Fibroblast of skin of back (primary cell): ENCODE results near the gene FLYWCH1. TPM values are rescaled to one million over a fixed set of nuclear protein-coding genes. Genes with fewer than 3 reads are reported as not detected.
A peak's percentile ranks its signal among the peaks of the same experiment; 100 is the strongest.

ENCODE experiments used
- DNase-seq: peaks from one replicate; pipeline ENCODE4 v3.0.0-alpha.2; 2013
- polyA plus RNA-seq, 2 experiments: library from polyadenylated mRNA; unstranded; fragments of 120-200 nt; gene quantifications; one replicate each; pipeline ENCODE4 v1.2.1, GENCODE V29; 2013; ENCODE audit not compliant: insufficient read length in 2 of 2

FLYWCH1 gene
- polyA plus RNA-seq (2013, experiment 1 of 2; ENCODE audit: insufficient read length): 41.5 TPM
- 34.0 TPM for polyA plus RNA-seq (2013, experiment 2 of 2; ENCODE audit: insufficient read length)

- DNase-seq: peak; percentile 95
Measured at GRCh38 chr16:2911638-2912329, at the start of gene FLYWCH1. Gene FLYWCH1 (plus strand): TSS chr16:2911931. CDS start chr16:2929686, 17,755 bp downstream.

DNA sequence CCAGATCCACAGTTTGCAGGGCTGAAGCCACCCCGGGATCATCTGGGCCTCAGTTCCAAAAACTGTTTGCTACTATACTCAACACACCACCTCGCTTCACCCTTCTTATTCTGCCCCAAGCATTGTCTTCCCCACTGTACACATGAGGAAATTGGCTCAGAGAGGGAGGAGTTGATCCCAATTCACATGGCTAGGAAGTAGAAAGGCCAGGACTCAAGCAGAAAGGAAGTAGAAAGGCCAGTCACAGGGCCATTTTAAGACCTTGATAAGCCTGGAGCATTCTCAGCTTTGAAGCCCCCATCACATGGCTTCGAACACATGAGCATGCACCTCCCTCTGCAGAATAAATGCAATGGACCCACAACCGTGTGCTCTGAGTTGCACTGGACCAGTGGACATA, 46.1 kb upstream of the FLYWCH1 start:
- DNase-seq: no peak

DNA sequence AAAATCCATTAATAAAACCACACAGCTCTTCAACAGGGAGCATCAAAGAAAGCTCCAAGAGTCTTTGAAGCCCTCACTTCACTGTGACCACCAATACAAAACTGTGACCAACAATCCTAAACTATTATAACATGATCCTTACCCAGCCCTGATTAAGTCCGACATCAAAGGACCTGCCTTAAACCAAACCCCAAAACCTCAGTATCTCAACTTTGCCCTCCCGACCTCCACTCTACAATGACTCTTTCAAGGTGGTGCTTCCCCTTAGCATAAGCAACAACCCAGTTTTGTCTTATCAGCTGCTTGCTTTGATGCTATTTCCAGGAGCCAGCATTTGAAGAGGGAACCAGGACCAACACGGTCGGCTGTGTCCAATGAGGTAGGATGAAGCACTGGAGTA, 45.3 kb upstream of the FLYWCH1 start:
- no peak for DNase-seq

DNA sequence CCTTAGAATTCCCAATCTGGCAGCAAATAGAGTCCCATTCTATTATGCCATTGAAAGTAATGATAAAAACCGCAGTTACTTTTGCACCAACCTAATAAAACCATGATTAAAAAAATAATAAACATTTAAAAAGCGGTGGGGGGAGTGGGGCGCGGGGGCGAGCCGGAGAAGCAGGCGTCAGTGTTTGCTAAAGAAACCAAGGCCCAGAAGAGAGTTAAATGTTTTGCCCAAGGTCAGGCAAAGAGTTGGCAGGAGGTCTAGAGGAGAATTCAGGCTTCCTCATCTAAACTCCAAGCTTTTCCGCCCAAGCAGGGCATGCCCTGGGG, 44.1 kb upstream of the FLYWCH1 start:
- DNase-seq: no peak

- DNase-seq: peak; percentile 92
Measured at GRCh38 chr16:2867987-2868789, 43.5 kb upstream of the FLYWCH1 start.

DNA sequence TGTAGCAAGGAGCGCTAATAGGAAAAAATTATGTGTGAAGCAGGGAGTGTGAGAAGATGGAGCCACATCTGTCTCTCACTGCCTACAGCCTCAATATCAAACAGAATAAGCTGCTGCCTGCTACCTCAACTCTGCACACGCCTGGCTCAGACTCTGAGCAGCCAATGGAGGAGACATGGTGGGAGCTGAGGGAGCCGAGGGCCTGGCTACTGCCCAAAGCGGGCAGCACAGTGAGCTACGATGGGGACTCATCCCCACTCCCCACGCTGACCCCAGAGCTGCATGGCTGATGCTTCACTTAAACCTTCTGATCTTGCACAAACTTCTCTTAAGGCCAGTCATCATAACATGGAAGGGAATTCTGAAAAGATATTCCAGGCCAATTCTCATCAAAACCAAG, 39.8 kb upstream of the FLYWCH1 start:
- no peak for DNase-seq

- DNase-seq: no peak
Measured at GRCh38 chr16:2874032-2874911, 37.5 kb upstream of the FLYWCH1 start.

GRCh38 chr16:2874912-2875362, 36.8 kb upstream of the FLYWCH1 start:
- DNase-seq: peak; percentile 70

GRCh38 chr16:2879854-2880508, 31.8 kb upstream of the FLYWCH1 start:
- no peak for DNase-seq

GRCh38 chr16:2881783-2882649, 29.7 kb upstream of the FLYWCH1 start:
- DNase-seq: peak; percentile 7

GRCh38 chr16:2882650-2883457, 28.9 kb upstream of the FLYWCH1 start, which contains the start of gene FLYWCH2:
Gene FLYWCH2 (plus strand): TSS chr16:2883215. CDS start chr16:2896450, 13,235 bp downstream.
- peak; percentile 99 for DNase-seq

- no peak for DNase-seq
Measured at GRCh38 chr16:2883458-2883908, 28.2 kb upstream of the FLYWCH1 start.

GRCh38 chr16:2884041-2884451, 27.7 kb upstream of the FLYWCH1 start:
- no peak for DNase-seq

DNA sequence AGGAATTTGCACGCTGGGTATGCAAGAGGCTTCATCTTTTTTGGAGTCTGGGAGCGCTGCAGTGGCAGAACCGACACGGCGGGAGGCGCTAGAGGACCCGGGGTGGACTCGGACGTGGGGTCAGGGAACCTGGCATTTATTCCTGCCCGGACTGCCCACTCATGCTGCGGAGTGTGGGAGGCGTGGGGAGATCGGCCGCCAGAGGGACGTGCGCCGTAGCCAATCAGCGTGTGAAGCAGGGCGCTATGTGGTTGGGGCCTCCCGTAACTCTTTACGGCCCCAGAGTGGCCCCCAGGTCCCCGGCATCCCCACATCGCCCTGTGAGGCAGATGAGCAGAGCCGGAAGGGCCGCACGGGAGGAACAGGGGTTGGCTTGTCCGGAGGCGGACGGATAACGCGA, 17.5 kb upstream of the FLYWCH1 start:
- no peak for DNase-seq

DNA sequence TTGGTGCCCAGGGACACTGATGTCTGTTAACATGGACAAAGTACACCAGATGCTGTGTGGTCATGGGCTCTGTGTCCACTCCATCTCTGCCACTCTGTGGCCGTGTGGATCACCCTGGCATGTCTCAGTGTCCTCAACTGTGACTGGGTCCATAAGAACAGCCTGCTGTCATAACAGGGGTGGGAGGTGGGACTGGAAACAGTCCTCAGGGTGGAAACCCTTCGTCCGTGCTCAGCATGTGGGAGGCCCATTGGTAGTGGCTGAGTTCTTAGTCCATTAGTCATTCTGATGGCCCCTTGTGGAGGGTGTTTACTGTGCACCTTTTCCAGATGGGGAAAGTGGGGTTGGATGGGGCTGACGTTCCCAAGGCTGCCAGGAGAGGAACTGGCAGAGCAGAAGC, 15.9 kb upstream of the FLYWCH1 start:
- DNase-seq: no peak

GRCh38 chr16:2896480-2897010, 15.2 kb upstream of the FLYWCH1 start:
- DNase-seq: no peak

- peak; percentile 37 for DNase-seq
Measured at GRCh38 chr16:2897110-2897509, 14.6 kb upstream of the FLYWCH1 start.

GRCh38 chr16:2898831-2899563, 12.7 kb upstream of the FLYWCH1 start:
- DNase-seq: no peak

DNA sequence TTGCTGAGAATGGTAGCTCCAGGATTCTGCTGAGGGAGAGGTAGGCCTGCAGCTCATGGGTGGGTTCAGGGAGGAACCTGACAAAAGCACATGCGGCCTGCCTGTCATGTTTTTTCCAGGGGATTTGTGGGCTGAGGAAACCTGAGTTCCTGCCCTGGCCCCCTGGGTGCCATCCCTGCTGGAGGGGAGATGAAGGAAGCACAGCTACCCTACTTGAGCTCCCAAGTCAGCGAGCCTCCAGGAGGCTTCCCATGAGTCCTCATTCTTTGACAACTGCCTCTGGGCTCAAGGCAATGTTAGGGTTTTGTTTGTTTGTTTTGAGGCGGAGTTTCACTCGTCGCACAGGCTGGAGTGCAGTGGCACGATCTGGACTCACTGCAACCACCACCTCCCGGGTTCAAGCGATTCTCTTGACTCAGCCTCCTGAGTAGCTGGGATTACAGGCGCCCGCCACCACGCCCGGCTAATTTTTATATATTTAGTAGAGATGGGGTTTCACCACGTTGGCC, 12.1 kb upstream of the FLYWCH1 start:
- no peak for DNase-seq
